Gastrocnemius medialis (tissue), 4 donors: Measurements from ENCODE around the gene UNC13A. TPM values are rescaled to one million over a fixed set of nuclear protein-coding genes. Genes with fewer than 3 reads are reported as not detected.

Experiments used
- ATAC-seq, 2 donors: fragments of 150-250 bp; one replicate each; pipeline ENCODE4 v1.9.1; 2016
- DNase-seq, 2 donors: peaks; one replicate each; pipeline ENCODE4 v3.0.0-alpha.2; 2019
- H3K27ac ChIP-seq, 4 donors: fragments of 200-600 bp; sonication (generic); 1 replicate in 1 of 4; 2 replicates in 3 of 4; pipeline ENCODE4 v1.5.1; 2016 to 2018; ENCODE audit warnings: mild to moderate bottlenecking in 2 of 4, moderate library complexity in 1 of 4
- H3K27me3 ChIP-seq, 3 donors: fragments of 200-600 bp; sonication (generic) in 2 of 3; 1 replicate in 1 of 3; 2 replicates in 2 of 3; pipeline versions ENCODE4 v1.5.1 to v1.6.0; 2016 to 2019; ENCODE audit warnings: mild to moderate bottlenecking in 1 of 3, moderate library complexity in 1 of 3
- H3K36me3 ChIP-seq, 2 donors: fragments of 200-600 bp; sonication (generic) in 1 of 2; one replicate each; pipeline ENCODE4 v1.5.1; 2017 to 2018
- H3K4me1 ChIP-seq, 2 donors: fragments of 200-600 bp; sonication (generic) in 1 of 2; one replicate each; pipeline ENCODE4 v1.5.1; 2016 to 2017; ENCODE audit warnings: mild to moderate bottlenecking in 2 of 2
- H3K4me3 ChIP-seq, 4 donors: fragments of 200-600 bp; sonication (generic) in 3 of 4; 1 replicate in 1 of 4; 2 replicates in 3 of 4; pipeline ENCODE4 v1.5.1; 2016 to 2019; ENCODE audit warnings: mild to moderate bottlenecking in 2 of 4
- H3K9me3 ChIP-seq, 3 donors: fragments of 200-600 bp; sonication (generic) in 2 of 3; 1 replicate in 1 of 3; 2 replicates in 2 of 3; pipeline ENCODE4 v1.5.1; 2016 to 2019
- POLR2A ChIP-seq, 2 donors: fragments of 450-650 bp; IDR thresholded peaks; one replicate each; pipeline ENCODE4 v1.6.1; 2017; ENCODE audit warnings: antibody characterized with exemption in 2 of 2, mild to moderate bottlenecking in 2 of 2, moderate library complexity in 2 of 2
- in situ Hi-C, 4 donors: fragments of 200-750 bp; cut with MboI; loops; one replicate each; pipeline versions ENCODE4 v1.15.0 to v1.8.0; 2017; ENCODE audit warnings: low sequenced_read_pairs in 4 of 4
- intact Hi-C: fragments of 100-400 bp; cut with DNase I; formaldehyde crosslinking; loops from one replicate; pipeline ENCODE4 v1.15.1; 2023; ENCODE audit warnings: low total_unique reads
- total RNA-seq, 4 donors: library from RNA; depleted of rRNA; stranded (reverse); fragments of >200 nt; gene quantifications; one replicate each; pipeline versions ENCODE4 v1.1.0 to v1.2.3, GENCODE V29; 2016
- TF ChIP-seq, protein P1 (sequence below), 5 experiments: fragments of 450-650 bp in 3 of 5; fragments of 200-600 bp in 2 of 5; sonication (generic) in 2 of 5; IDR thresholded peaks in 4 of 5; conservative IDR thresholded peaks in 1 of 5; 1 replicate in 4 of 5; 2 replicates in 1 of 5; pipeline ENCODE4 v1.5.1; 2016 to 2019; ENCODE audit warnings: antibody characterized with exemption in 5 of 5, mild to moderate bottlenecking in 3 of 5, moderate library complexity in 3 of 5

Gene UNC13A
- total RNA-seq, 4 donors from 2014 or later, result not detected

DNA sequence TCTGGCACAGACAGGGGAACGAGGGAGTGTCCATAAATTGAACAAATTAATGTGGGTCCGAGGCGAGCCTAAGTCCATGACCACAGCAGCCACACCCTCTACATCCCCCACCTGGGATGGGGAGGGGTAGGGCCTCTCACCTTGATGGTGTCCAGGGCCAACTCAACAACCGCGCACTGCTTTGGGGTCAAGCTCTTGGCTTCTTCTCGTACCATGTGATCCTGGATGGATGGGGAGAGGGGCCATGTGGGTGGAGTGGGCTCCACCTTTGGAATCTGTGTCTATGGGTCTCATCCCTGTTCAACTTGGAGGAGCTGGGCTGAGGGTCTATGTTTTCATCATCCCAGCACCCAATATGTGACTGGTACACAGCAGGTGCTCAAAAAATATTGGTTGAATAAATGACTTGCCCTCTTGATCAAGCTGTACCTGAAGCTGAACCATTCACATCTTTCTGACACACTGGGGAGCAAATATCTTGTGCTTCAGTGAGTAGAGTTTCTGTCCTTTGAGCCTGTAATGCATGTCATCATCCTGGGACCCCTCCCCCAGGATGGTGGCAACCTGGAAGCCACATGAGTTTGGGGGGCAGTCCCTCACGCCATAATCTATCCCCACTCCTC, 69.8 kb downstream of the UNC13A start:
- Histone ChIP-seq H3K4me1 (no peaks in the 10 kb centered on the region), H3K36me3 (no peaks in the 10 kb centered on the region), H3K9me3 (peaks cover 0 to 4% (median 3%) of the 10 kb centered on the region in 3 donors), H3K27ac (no peak overlapping the region), H3K27me3 (peaks cover 15 to 40% (median 26%) of the 10 kb centered on the region in 3 donors), H3K4me3 (no peak overlapping the region)
- ATAC-seq, result no peak
- DNase-seq, result no peak
- no peak for TF ChIP-seq POLR2A (IDR thresholded peaks at IDR 0.05)
- TF ChIP-seq, protein P1, sequence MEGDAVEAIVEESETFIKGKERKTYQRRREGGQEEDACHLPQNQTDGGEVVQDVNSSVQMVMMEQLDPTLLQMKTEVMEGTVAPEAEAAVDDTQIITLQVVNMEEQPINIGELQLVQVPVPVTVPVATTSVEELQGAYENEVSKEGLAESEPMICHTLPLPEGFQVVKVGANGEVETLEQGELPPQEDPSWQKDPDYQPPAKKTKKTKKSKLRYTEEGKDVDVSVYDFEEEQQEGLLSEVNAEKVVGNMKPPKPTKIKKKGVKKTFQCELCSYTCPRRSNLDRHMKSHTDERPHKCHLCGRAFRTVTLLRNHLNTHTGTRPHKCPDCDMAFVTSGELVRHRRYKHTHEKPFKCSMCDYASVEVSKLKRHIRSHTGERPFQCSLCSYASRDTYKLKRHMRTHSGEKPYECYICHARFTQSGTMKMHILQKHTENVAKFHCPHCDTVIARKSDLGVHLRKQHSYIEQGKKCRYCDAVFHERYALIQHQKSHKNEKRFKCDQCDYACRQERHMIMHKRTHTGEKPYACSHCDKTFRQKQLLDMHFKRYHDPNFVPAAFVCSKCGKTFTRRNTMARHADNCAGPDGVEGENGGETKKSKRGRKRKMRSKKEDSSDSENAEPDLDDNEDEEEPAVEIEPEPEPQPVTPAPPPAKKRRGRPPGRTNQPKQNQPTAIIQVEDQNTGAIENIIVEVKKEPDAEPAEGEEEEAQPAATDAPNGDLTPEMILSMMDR (IDR thresholded peaks at IDR 0.05 in 4 of 5, conservative IDR thresholded peaks at IDR 0.05 in 1 of 5), result no peak
- in situ Hi-C loops, result loop anchor here in 1 of 4 donors (25.0 kb wide), 1 partner anchor 469 kb away; the partner anchor contains the start of genes IL12RB1 and MAST3
- intact Hi-C loops, result no loop called here

DNA sequence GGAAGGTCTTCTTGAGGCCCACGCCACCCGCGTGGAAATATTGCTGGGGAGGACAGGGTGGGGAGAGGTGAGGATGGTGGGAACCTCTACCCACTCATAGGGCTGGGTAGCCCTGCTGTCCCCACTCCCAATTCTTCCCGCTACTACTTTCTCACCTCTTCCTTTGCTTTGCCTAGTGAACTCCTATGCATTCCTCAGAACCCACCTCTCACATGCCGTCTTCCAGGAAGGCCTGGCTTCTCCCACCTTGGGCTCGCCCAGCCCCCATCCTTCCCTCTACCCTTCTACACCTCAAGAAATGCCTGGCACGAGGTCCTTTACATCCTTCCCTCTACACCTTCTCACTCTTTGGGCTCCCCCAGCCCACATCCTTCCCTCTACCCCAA, 70.4 kb downstream of the UNC13A start:
- no peak for TF ChIP-seq POLR2A (IDR thresholded peaks at IDR 0.05)
- TF ChIP-seq, protein P1 (IDR thresholded peaks at IDR 0.05 in 4 of 5, conservative IDR thresholded peaks at IDR 0.05 in 1 of 5), result no peak
- in situ Hi-C loops (loop anchor here in 1 of 4 donors (25.0 kb wide), 1 partner anchor 470 kb away; the partner anchor contains the start of genes IL12RB1 and MAST3), intact Hi-C loops (no loop called here)
- ATAC-seq (no peak), DNase-seq (no peak)
- H3K36me3 ChIP-seq, result no peaks in the 10 kb centered on the region
- H3K27ac ChIP-seq, result no peak overlapping the region
- no peak overlapping the region for H3K4me3 ChIP-seq
- peaks cover 0 to 4% (median 3%) of the 10 kb centered on the region in 3 donors for H3K9me3 ChIP-seq
- no peaks in the 10 kb centered on the region for H3K4me1 ChIP-seq
- peaks cover 15 to 40% (median 26%) of the 10 kb centered on the region in 3 donors for H3K27me3 ChIP-seq

DNA sequence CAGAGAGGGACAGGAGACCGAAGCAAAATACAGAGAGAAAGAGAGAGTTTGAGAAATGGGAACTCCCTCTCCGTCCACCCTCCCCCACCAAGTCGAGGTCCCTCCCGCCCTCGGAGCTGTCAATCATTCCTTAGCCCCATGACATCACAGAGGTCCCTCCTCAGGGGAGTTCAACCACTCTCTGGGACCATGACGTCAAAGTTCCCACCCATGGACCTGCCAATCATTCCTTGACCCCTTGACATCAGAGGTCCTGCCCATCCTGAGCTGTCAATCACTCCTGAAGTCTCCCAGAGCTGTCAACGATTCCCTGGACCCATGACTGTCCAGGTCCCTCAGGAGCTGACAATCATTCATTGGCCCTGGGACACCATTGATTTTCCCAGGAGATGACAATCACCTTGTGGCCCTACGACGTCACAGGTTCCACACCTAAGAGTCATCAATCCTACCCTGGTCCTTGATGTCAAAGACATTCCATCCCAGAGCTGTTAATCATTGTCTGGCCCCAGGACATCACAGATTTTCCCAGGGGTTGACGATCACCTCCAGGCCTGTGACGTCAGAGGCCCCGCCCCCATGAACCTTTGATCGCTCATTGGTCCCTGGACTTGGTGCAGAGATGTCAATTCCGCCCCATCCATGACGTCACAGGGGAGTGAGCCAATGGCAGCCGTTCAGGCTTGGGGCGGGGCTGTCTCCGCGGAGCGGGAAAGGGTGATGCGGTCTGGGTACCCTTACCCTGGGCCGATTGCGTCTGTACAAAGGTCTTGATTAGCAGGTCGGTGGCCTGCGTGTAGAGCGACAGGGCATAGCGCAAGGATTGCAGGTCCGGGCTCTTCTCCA, 71.0 kb downstream of the UNC13A start:
- H3K4me1 ChIP-seq, result no peaks in the 10 kb centered on the region
- ATAC-seq (no peak), DNase-seq (no peak)
- intact Hi-C loops (no loop called here), in situ Hi-C loops (loop anchor here in 1 of 4 donors (25.0 kb wide), 1 partner anchor 470 kb away; the partner anchor contains the start of genes IL12RB1 and MAST3)
- peak overlapping the region in 1 of 4 donors; percentile 25 for H3K4me3 ChIP-seq
- H3K27me3 ChIP-seq, result peaks cover 15 to 40% (median 26%) of the 10 kb centered on the region in 3 donors
- no peak overlapping the region for H3K27ac ChIP-seq
- TF ChIP-seq POLR2A (IDR thresholded peaks at IDR 0.05), result no peak
- TF ChIP-seq, protein P1 (IDR thresholded peaks at IDR 0.05 in 4 of 5, conservative IDR thresholded peaks at IDR 0.05 in 1 of 5), result no peak
- H3K9me3 ChIP-seq, result peaks cover 0 to 3% (median 2%) of the 10 kb centered on the region in 3 donors
- H3K36me3 ChIP-seq, result no peaks in the 10 kb centered on the region

DNA sequence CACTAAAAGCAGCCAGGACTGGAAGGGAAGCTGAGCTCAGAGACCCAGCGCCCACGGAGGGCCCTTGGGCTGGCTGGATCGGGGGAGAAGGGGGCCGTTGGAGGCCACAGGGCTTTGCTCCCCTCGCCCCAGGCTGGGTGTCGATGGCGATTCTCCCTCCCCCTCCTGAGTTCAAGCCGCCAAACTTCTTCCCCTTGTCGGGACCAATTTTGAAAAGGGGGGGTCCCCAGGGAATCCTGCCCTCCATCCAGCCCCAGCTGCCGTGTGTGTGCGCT, 71.5 kb downstream of the UNC13A start:
- no peaks in the 10 kb centered on the region for H3K4me1 ChIP-seq
- peak overlapping the region in 1 of 4 donors; percentile 25 for H3K4me3 ChIP-seq
- peaks cover 15 to 40% (median 26%) of the 10 kb centered on the region in 3 donors for H3K27me3 ChIP-seq
- peaks cover 0 to under 1% (median 0%) of the 10 kb centered on the region in 3 donors for H3K9me3 ChIP-seq
- DNase-seq (no peak), ATAC-seq (no peak)
- H3K36me3 ChIP-seq, result no peaks in the 10 kb centered on the region
- intact Hi-C loops (no loop called here), in situ Hi-C loops (loop anchor here in 1 of 4 donors (25.0 kb wide), 1 partner anchor 471 kb away; the partner anchor contains the start of genes IL12RB1 and MAST3)
- H3K27ac ChIP-seq, result no peak overlapping the region
- TF ChIP-seq POLR2A (IDR thresholded peaks at IDR 0.05), result no peak
- TF ChIP-seq, protein P1 (IDR thresholded peaks at IDR 0.05 in 4 of 5, conservative IDR thresholded peaks at IDR 0.05 in 1 of 5), result no peak
